WI38 (cell line): ENCODE data around the gene HIRA.

Experiments used
- H3K4me3 ChIP-seq: 2 replicates; pipeline ENCODE4 v1.5.1; 2011; ENCODE audit warnings: low read depth, mild to moderate bottlenecking, control low read depth, low read length
- TF ChIP-seq, protein P1 (sequence below): IDR thresholded peaks from 2 replicates; pipeline ENCODE4 v1.5.1; 2012; ENCODE audit warnings: low read depth, mild to moderate bottlenecking, control low read depth, low read length

The HIRA gene

GRCh38 chr22:19386248-19386647, 45.3 kb downstream of the HIRA start:
- TF ChIP-seq, protein P1, sequence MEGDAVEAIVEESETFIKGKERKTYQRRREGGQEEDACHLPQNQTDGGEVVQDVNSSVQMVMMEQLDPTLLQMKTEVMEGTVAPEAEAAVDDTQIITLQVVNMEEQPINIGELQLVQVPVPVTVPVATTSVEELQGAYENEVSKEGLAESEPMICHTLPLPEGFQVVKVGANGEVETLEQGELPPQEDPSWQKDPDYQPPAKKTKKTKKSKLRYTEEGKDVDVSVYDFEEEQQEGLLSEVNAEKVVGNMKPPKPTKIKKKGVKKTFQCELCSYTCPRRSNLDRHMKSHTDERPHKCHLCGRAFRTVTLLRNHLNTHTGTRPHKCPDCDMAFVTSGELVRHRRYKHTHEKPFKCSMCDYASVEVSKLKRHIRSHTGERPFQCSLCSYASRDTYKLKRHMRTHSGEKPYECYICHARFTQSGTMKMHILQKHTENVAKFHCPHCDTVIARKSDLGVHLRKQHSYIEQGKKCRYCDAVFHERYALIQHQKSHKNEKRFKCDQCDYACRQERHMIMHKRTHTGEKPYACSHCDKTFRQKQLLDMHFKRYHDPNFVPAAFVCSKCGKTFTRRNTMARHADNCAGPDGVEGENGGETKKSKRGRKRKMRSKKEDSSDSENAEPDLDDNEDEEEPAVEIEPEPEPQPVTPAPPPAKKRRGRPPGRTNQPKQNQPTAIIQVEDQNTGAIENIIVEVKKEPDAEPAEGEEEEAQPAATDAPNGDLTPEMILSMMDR, result no peak
- no peak overlapping the region for H3K4me3 ChIP-seq

GRCh38 chr22:19385221-19385906, 46.2 kb downstream of the HIRA start:
- no peak overlapping the region for H3K4me3 ChIP-seq
- TF ChIP-seq, protein P1, result no peak

GRCh38 chr22:19383292-19383691, 48.2 kb downstream of the HIRA start:
- TF ChIP-seq, protein P1, result no peak

DNA sequence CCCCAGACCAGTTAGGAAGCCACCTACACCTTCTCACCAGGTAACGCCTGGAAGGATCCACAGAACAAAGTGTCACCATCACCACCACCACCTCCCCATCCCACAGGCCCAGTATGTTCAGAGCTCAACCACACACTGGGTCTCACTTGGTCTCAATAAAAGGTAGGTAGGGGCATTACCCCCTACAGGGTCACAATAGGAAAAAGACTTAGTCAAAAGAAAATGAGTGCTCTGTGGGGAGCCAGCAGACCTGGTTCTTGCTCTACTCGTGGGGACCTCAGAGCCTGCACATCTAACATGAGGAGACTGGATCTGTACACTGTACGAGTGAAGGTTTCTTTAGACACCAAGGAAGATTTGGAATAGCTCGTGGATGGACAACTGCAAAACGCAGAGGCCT, 49.3 kb downstream of the HIRA start:
- TF ChIP-seq, protein P1, result no peak
- no peak overlapping the region for H3K4me3 ChIP-seq

More at GRCh38 chr22:19383292-19383691, 48.2 kb downstream of the HIRA start:
- no peak overlapping the region for H3K4me3 ChIP-seq

DNA sequence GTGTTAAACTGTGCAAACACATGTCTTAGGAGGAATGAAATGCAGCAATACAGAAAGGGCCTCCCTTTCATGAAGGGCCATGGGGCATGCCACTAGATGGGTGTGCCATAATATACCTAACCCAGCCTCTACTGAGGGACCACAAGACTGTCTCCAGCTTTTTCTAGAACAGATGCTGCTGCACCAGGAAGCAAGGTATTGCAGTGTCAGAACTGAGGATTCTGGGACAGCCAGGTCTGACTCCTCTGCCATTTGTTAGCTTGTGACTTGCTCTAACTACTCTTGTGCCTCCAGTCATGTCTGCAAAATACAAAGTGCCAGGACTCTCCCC, 53.2 kb downstream of the HIRA start:
- H3K4me3 ChIP-seq, result no peak overlapping the region

GRCh38 chr22:19377565-19378343, 53.8 kb downstream of the HIRA start:
- no peak overlapping the region for H3K4me3 ChIP-seq
- TF ChIP-seq, protein P1, result no peak

More for the DNA sequence above, 53.2 kb downstream of the HIRA start:
- TF ChIP-seq, protein P1, result no peak

- no peak overlapping the region for H3K4me3 ChIP-seq
- TF ChIP-seq, protein P1, result no peak
Observed at GRCh38 chr22:19376971-19377370, 54.6 kb downstream of the HIRA start.
